ENCODE results near the gene RAB17. TPM values are rescaled to one million over a fixed set of nuclear protein-coding genes. Genes with fewer than 3 reads are reported as not detected.
"Not testable (repeated sequence)": the region's sequence is repeated elsewhere in the genome, so short reads cannot be mapped to it uniquely, and the experiment has no call there.

The RAB17 gene
- total RNA-seq, 1 donor, result 0.10 TPM

DNA sequence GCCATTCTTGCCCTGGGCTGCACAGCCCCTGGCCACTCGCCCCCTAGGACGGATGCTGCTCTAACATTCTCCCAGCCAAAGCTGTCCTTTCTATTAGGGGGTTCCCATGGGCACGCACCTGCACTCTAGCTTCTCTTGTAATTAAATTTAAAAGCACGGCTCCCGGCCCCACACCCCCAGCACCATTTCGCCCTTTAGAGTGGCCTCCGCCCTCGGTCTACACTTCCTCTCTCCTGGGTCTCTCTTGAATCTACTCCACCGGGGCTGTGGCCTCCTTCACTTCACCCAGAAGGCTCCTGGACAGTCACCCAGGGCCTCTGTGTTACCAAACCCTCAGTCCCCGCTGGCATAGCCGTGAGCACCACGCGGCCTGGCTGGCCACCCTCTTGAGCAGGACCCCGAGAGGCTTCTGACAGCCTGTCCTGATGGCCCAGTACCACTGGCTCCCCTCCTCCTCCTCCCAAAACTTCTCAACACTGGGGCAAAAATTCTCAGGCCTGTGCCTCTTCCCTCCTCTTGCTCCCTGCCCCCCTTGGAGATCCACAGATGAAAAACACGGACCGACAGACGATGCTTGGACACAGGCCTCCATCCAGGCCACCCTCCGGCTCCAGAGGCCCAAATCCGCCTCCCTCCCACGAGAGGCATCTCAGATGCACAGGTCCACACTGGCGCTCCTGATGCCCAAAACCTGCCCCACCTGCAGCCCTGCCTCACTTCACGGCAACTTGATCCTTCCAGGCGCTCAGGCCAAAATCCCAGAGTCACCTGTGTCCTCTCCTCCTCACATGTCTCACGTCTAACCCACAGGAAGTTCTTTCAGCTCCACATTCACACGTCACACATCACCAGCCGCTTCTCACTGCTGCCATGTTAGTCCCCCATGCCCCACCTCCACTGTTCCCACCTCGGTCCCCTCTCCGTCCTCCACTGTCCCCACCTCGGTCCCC lies 6.9 kb upstream of the RAB17 start:
- no peaks in the 10 kb centered on the region for H3K9me3 ChIP-seq (ENCODE audit: low read depth, low read length)
- no peaks in the 10 kb centered on the region for H3K27me3 ChIP-seq (ENCODE audit: insufficient read depth, low read length)
- H3K4me1 ChIP-seq (ENCODE audit: insufficient read depth, low read length), result no peaks in the 10 kb centered on the region
- H3K4me3 ChIP-seq (ENCODE audit: low read length), result no peak overlapping the region

DNA sequence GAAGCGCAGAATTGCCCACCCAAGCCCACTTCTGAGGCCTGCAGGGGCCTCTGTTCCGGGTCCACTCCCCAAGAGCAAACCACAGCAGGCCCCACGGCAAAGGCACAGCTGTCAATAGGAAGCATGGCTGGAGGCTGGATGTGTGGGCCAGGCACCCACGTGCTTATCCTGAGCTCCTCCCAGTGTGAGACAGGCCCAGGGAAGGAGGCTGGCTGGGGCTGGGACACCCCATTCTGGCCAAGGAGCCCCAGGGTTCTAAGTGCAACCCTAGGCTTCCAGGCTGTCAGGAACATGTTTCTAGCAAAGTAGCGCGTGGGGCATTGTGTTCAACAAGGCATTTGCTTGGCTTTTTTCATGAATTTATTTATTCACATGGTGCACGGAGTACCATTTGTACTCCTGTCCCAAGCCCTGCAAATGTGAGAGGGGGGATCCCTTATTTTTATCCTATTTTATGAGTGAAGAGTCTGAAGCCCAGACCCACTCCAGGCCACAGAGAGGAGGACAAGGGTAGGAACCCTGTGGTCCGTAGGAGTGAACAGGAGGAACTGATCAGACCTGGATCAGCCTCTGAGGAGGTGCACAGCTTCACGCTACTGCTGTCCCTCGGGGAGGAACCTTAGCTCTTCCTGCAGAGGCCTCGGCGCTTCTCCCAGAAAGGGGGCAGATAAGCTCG lies 6.1 kb upstream of the RAB17 start:
- Histone ChIP-seq H3K9me3 (ENCODE audit: low read depth, low read length) (no peaks in the 10 kb centered on the region), H3K27me3 (ENCODE audit: insufficient read depth, low read length) (no peaks in the 10 kb centered on the region), H3K4me3 (ENCODE audit: low read length) (no peak overlapping the region), H3K4me1 (ENCODE audit: insufficient read depth, low read length) (peaks cover under 1% of the 10 kb centered on the region)

DNA sequence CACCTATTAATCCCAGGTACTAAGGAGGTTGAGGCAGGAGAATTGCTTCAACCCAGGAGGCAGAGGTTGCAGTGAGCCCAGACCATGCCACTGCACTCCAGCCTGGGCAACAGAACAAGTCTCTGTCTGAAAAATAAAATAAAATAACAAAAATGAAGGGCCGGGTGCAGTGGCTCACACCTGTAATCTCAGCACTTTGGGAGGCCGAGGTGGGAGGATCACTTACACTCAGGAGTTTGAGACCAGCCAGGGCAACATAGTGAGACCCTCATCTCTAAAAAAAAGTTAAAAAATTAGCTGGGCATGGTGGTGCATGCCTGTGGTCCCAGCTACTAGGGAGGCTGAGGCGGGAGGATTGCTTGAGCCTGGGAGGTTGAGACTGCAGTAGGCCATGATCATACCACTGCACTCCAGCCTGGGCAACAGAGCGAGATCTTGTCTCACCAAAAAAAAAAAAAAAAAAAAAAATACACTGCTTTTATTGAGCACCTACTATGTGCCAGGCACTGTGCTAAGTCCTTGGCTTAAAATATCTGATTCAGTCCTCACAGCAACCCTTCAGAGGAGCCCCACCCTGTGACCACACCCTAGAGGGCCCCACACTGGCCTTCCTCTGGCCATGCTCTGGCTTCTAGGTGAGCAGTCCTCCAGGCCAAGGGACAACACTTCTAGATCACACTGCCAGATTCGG lies 5.4 kb upstream of the RAB17 start:
- not testable (repeated sequence) for H3K9me3 ChIP-seq (ENCODE audit: low read depth, low read length); H3K4me3 ChIP-seq (ENCODE audit: low read length); H3K27me3 ChIP-seq (ENCODE audit: insufficient read depth, low read length); H3K4me1 ChIP-seq (ENCODE audit: insufficient read depth, low read length)

DNA sequence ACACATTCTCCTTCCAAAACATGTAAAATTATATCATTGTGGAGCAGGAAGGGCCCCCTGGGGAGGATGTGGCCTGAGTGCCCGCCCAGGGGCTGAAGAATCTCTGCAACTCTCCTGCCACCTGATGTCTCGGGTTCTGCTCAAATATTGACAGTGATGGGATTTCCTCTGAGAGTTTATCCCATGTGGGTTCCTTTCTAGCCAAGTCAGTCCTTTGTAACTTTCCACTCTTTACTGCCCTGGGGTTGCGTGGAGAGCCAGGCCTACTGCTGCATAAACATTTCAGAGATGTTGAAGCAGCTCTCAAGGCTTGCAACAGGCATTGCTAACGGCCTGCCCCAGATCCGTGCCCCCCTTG lies 4.0 kb upstream of the RAB17 start:
- Histone ChIP-seq H3K4me1 (ENCODE audit: insufficient read depth, low read length) (peaks cover 6% of the 10 kb centered on the region), H3K9me3 (ENCODE audit: low read depth, low read length) (no peaks in the 10 kb centered on the region), H3K27me3 (ENCODE audit: insufficient read depth, low read length) (no peaks in the 10 kb centered on the region), H3K4me3 (ENCODE audit: low read length) (no peak overlapping the region)

DNA sequence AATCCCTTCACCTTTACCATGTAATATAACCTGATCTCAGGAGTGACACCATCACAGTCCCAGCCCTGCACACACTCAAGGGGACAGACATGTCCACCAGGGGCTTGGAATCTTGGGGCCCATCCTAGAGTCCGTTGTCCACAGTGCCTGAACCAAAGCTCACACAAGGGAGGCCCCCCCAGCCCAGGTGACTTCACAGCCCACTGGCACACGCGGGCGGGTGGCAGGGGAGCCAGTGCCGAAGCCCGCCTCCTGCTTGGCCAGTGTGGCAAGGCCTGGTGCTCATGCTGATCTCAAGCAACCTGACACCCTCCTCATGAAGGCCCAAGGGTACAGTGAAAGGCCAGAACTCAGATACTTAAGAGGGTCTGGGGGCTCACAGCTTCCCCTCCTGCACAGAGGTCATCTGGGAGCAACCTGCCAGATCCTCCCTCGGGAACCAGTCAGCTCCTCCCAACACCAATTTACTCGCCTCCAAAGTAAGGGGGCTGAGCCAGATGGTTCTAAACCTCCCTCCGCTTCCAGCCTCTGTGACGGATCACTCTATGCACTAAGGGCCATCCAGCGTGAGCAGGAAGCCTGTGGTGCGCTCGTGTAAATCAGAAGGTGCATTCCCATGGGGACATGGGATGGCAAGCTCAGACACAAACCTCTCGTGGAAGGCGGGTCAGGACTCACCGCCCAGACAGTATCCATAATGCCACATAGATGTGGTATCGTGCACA lies 3.2 kb upstream of the RAB17 start:
- Histone ChIP-seq H3K4me3 (ENCODE audit: low read length) (no peak overlapping the region), H3K4me1 (ENCODE audit: insufficient read depth, low read length) (peaks cover 6% of the 10 kb centered on the region), H3K27me3 (ENCODE audit: insufficient read depth, low read length) (no peaks in the 10 kb centered on the region), H3K9me3 (ENCODE audit: low read depth, low read length) (no peaks in the 10 kb centered on the region)

DNA sequence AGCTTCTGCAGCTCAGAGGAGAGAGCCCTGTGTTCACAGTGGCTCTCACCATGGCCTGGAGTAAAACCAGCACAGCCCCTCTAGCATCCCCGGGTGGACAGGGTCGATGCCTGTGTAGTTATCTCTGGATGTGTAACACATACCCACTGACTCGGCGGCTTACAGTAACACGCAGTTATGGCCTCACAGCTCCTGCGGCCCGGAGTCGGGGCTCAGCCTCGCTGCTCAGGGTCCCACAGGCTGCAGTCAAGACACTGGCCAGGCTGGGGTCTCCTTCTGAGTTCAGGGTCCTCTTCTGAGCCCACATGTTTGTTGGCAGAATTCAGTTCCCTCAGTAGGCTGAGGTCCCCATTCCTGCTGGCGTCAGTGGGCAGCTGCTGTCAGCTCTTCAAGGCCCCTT lies 2.5 kb upstream of the RAB17 start:
- Histone ChIP-seq H3K4me1 (ENCODE audit: insufficient read depth, low read length) (peaks cover 6% of the 10 kb centered on the region), H3K9me3 (ENCODE audit: low read depth, low read length) (no peaks in the 10 kb centered on the region), H3K27me3 (ENCODE audit: insufficient read depth, low read length) (no peaks in the 10 kb centered on the region), H3K4me3 (ENCODE audit: low read length) (no peak overlapping the region)

DNA sequence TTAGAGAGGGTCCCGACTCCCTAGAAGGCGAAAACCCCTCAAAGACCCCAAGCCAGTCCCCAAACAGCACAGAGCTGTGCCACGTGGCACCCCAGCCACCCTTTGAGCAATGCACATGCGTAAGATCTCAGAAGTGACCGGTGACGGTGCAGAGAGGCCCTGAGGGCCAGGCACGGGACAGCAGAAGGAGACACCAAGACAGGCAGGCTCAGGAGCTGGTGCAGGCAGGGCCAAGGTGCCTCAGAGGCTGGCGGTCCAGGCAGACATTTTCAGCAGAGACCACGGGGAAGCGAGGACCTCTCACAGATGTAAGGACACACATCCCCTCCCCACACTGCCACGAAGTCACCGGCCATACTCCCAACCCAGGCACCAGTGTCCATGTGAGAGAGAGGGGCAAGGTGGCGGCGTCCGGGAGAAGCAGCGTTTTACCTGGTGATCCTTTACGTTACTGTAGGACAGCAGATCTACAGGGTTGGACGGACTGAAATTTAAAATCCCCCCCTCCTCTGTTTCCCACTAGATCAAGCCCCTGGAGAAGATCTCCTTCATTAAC lies 2.0 kb upstream of the RAB17 start:
- H3K27me3 ChIP-seq (ENCODE audit: insufficient read depth, low read length), result no peaks in the 10 kb centered on the region
- no peaks in the 10 kb centered on the region for H3K9me3 ChIP-seq (ENCODE audit: low read depth, low read length)
- no peak overlapping the region for H3K4me3 ChIP-seq (ENCODE audit: low read length)
- peaks cover 6% of the 10 kb centered on the region for H3K4me1 ChIP-seq (ENCODE audit: insufficient read depth, low read length)

DNA sequence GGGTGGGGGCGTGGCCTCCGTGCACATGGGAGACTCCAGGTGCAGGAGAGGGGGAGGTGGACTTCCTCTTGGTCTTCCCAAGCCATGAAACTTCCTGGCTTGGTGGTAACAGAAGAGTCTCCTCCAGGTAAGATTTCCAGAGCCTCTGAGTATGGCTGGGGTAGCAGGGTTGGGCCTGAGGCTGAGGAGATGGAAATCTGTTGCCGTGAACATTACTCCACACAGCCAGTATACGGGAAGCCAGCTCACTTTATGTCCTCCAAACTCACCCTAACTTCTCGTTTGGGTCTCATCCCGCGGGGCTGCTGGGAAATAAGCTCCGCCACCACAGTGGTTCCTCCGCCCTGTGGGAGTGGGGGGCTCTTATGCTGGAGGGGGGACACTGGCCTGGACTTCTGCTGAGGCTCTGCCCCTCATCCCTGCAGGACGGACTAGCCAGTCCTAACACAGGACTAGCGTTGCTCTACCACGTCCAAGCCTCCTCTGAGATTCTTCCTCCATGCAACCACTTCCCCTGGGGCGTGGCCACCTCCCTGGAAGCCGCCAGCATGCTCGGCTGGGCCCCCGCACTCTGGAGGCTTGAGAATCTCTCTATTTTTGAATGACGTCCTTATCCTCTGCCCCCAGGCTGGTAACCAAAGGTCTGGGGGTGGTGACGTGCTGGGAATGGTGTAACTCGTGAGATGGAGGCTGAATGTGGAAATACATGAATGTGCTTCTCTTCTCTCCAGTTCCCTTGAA lies 777 bp upstream of the RAB17 start:
- H3K4me1 ChIP-seq (ENCODE audit: insufficient read depth, low read length), result peaks cover 6% of the 10 kb centered on the region
- H3K27me3 ChIP-seq (ENCODE audit: insufficient read depth, low read length), result no peaks in the 10 kb centered on the region
- H3K4me3 ChIP-seq (ENCODE audit: low read length), result no peak overlapping the region
- H3K9me3 ChIP-seq (ENCODE audit: low read depth, low read length), result no peaks in the 10 kb centered on the region

DNA sequence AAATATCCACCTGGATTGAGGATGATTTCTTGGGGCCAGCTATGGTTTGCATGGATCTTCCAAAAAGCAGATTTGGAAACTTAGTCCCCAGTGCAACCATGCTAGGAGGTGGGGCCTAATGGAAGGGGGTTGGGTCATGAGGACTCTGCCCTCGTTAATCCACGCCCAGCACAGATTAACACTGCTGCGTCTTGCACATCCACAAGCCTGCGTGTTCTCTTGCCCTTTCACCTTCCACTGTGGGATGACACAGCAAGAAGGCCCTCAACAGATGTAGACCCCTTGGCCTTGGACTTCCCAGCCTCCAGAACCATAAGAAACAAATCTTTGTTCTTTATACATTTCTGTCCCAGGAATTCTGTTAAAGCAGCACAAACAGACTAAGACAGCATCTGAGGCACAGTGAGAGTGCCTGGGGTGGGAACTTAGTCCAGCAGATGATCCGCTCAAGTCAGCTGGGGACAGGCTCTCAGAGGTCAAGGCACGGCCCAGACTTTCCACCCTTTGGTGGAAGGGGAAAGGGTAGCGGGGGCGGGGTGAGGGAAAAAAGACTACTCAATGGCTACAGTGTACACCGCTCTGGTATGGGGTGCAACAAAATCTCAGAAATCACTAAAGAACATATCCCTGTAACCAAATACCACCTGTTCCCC lies 2.4 kb downstream of the RAB17 start:
- Histone ChIP-seq H3K9me3 (ENCODE audit: low read depth, low read length) (no peaks in the 10 kb centered on the region), H3K4me1 (ENCODE audit: insufficient read depth, low read length) (peaks cover 6% of the 10 kb centered on the region), H3K4me3 (ENCODE audit: low read length) (no peak overlapping the region), H3K27me3 (ENCODE audit: insufficient read depth, low read length) (no peaks in the 10 kb centered on the region)

DNA sequence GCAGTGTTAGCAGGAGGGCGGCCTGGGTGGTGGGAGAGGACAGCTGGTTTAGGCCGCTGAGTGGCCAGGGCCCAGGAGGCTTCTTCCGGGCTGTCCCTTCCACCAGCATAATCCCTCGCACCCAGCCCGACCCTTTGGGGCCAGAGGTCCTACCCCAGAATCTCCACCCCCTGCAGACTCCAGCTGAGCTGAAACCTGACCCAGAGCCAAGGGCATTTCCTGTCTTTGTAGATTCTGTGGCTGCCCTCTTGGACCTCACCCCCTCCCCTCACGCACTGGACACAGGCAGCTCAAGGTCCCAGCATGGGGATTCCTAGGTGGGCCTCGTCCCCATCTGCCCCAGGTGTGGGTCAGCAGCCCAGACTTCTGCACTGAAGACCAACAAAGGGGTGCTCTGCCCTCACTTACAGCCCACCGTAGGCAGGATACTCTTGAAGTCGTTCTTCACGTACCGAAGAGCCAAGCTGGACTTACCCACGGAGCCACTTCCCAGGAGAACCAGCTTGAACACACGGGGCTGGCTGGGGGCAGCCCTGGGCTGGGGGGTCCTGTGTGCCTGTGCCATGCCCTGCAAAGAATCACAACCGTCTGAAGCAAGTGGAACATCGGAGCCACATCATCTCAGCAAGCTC lies 4.8 kb downstream of the RAB17 start:
- Histone ChIP-seq H3K27me3 (ENCODE audit: insufficient read depth, low read length) (no peaks in the 10 kb centered on the region), H3K9me3 (ENCODE audit: low read depth, low read length) (no peaks in the 10 kb centered on the region), H3K4me3 (ENCODE audit: low read length) (no peak overlapping the region), H3K4me1 (ENCODE audit: insufficient read depth, low read length) (no peaks in the 10 kb centered on the region)

DNA sequence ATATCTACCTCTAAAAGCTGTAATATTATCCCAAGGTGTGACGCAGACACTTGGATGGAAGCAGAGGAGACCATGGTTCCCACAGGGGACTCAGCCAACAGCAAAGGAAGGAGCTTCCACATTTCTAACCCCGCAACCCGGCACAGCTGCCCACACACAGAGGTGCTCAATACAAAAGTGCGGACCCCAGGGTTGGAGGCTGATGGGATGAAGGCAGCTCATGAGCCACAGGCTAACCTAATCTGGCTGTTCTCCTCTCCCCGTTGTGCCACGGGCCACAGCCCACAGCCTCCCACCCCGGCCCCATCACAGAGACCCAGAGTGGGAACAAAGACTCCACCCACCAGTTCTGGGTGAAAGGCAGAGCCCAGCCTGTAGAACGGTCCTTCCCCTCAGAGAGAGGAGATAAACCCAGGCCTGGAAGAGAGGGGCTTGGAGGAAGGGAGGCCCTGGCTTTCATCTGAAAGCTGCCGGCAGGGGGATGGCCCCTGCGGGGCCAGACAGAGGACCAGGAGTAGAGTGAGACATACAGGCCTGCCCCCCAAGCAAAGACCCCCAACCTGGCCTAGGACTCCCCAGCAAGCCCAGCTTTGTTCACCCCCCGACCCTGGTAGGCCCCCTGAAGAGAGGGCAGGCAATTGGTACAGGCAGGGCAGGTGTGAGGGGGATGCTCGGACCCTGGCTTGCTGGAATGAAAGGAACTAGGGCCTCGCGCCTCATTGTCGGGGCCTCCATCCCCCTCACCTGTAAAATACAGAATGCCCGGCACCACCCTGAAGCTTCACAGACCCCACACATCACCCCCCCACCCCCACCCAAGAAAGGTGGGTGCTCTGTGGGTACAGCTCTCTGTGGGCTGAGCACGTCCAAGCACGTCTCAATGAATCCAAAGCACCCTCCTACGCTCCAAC lies 6.9 kb downstream of the RAB17 start:
- H3K4me1 ChIP-seq (ENCODE audit: insufficient read depth, low read length), result no peaks in the 10 kb centered on the region
- H3K27me3 ChIP-seq (ENCODE audit: insufficient read depth, low read length), result no peaks in the 10 kb centered on the region

DNA sequence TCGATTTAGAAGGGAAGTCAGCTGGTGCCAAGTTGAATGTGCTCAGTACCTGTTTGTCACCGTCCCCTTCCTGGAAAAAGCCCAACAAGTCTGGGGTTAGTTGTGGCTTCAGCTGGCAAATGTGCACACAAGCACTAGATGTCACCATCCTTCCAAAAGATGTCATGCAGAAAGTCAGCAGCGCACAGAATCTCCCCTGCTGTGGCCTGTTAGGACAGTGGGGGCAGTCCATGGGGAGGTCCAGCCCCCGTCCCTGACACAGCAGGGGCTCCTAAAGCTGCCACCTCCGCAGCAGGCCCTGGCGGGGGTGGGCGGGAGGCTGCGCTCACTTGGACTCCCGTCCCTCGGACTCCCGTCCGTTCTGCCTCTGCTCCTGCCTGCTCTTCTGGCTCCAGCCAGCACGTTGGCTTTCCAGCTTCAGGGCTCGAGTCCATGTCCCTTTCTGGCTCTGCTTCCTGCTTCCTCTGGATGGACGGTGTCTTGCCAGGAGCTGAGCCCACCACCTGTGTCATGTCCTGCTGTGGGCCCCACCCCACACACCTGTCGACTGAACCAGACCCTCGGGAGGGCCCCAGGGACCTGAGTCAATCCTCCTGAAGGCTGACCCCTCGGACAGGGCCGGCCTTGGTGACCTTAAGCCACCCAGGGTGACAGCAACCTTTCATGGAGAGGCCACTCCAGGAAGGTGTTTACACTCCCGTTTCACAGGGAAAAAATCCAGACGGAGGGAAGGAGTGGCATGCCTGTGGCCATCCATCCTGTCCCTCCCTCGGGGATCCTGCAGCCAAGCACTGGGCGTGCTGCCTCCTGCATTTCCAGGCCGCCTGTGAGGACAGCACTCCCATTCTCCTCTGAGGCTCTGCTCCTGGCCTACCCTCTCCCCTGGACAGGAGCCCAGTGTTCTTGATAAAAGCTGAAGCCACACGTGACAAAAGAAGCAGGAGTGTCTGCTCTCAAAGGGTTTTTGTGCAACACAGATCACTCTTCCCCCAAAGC lies 8.5 kb downstream of the RAB17 start:
- Histone ChIP-seq H3K4me3 (ENCODE audit: low read length) (no peak overlapping the region), H3K9me3 (ENCODE audit: low read depth, low read length) (no peaks in the 10 kb centered on the region), H3K27me3 (ENCODE audit: insufficient read depth, low read length) (no peaks in the 10 kb centered on the region), H3K4me1 (ENCODE audit: insufficient read depth, low read length) (no peaks in the 10 kb centered on the region)

More for the DNA sequence above, 6.9 kb downstream of the RAB17 start:
- Histone ChIP-seq H3K9me3 (ENCODE audit: low read depth, low read length) (no peaks in the 10 kb centered on the region), H3K4me3 (ENCODE audit: low read length) (no peak overlapping the region)

All from mononuclear cell (primary cell).